ENCODE measurements around the gene KCNQ1.

Gene KCNQ1

GRCh38 chr11:2761131-2762030 lies 316.6 kb downstream of the KCNQ1 start:
- DNase-seq (ENCODE audit: low read depth, low spot score): no peak

- DNase-seq (ENCODE audit: low read depth, low spot score): no peak
These were observed 317.2 kb downstream of the KCNQ1 start for GRCh38 chr11:2762031-2762380.

GRCh38 chr11:2762451-2762850 lies 317.6 kb downstream of the KCNQ1 start:
- no peak for DNase-seq (ENCODE audit: low read depth, low spot score)

GRCh38 chr11:2763984-2764383 lies 319.2 kb downstream of the KCNQ1 start:
- DNase-seq (ENCODE audit: low read depth, low spot score): no peak

GRCh38 chr11:2765491-2765890 lies 320.7 kb downstream of the KCNQ1 start:
- DNase-seq (ENCODE audit: low read depth, low spot score): no peak

GRCh38 chr11:2766166-2766565 lies 321.4 kb downstream of the KCNQ1 start:
- no peak for DNase-seq (ENCODE audit: low read depth, low spot score)

GRCh38 chr11:2767071-2767470 lies 322.3 kb downstream of the KCNQ1 start:
- DNase-seq (ENCODE audit: low read depth, low spot score): no peak

GRCh38 chr11:2767801-2768200 lies 323.0 kb downstream of the KCNQ1 start:
- DNase-seq (ENCODE audit: low read depth, low spot score): no peak

- no peak for DNase-seq (ENCODE audit: low read depth, low spot score)
These were observed 323.9 kb downstream of the KCNQ1 start for GRCh38 chr11:2768471-2769408.

- no peak for DNase-seq (ENCODE audit: low read depth, low spot score)
These were observed 324.7 kb downstream of the KCNQ1 start for GRCh38 chr11:2769409-2770095.

- no peak for DNase-seq (ENCODE audit: low read depth, low spot score)
These were observed 325.4 kb downstream of the KCNQ1 start for GRCh38 chr11:2770096-2770751.

GRCh38 chr11:2770761-2771301 lies 326.0 kb downstream of the KCNQ1 start:
- no peak for DNase-seq (ENCODE audit: low read depth, low spot score)

- no peak for DNase-seq (ENCODE audit: low read depth, low spot score)
These were observed 327.1 kb downstream of the KCNQ1 start for GRCh38 chr11:2771758-2772466.

- no peak for DNase-seq (ENCODE audit: low read depth, low spot score)
These were observed 327.8 kb downstream of the KCNQ1 start for GRCh38 chr11:2772544-2773031.

GRCh38 chr11:2774173-2775082 lies 329.6 kb downstream of the KCNQ1 start:
- DNase-seq (ENCODE audit: low read depth, low spot score): no peak

GRCh38 chr11:2775083-2775625 lies 330.3 kb downstream of the KCNQ1 start:
- DNase-seq (ENCODE audit: low read depth, low spot score): no peak

- no peak for DNase-seq (ENCODE audit: low read depth, low spot score)
These were observed 331.0 kb downstream of the KCNQ1 start for GRCh38 chr11:2775626-2776350.

GRCh38 chr11:2776351-2777061 lies 331.7 kb downstream of the KCNQ1 start:
- DNase-seq (ENCODE audit: low read depth, low spot score): no peak

Measured in iPS DF 19.7 (cell line).